Keratinocyte (primary cell): Measurements from ENCODE around the gene TIAL1. TPM values are rescaled to one million over a fixed set of nuclear protein-coding genes. Genes with fewer than 3 reads are reported as not detected.

Source experiments
- DNase-seq: peaks from one replicate; pipeline ENCODE4 v3.0.0-alpha.2; 2011; ENCODE audit warnings: low read depth, missing footprints, low spot score
- FAIRE-seq: peaks from 2 replicates; lab custom pipeline; 2011; peaks lifted over from hg19 to GRCh38; lab: Jason Lieb, UNC
- H2AFZ ChIP-seq: 2 replicates; pipeline ENCODE4 v1.6.0; 2012; ENCODE audit warnings: low read length, control low read depth, inconsistent platforms; ENCODE audit not compliant: control insufficient read depth
- H3K27ac ChIP-seq: 2 replicates; pipeline ENCODE4 v1.5.1; 2011; ENCODE audit warnings: low read length; ENCODE audit not compliant: control insufficient read depth, insufficient read depth
- H3K27me3 ChIP-seq: 3 replicates; pipeline ENCODE4 v1.6.0; 2011; ENCODE audit warnings: low read length; ENCODE audit not compliant: control insufficient read depth, insufficient read depth; ENCODE audit errors: extremely low read depth
- H3K36me3 ChIP-seq, 2 experiments: 2 replicates in 1 of 2; 3 replicates in 1 of 2; pipeline ENCODE4 v1.5.1; 2011; ENCODE audit warnings: low read length in 2 of 2, mild to moderate bottlenecking in 1 of 2; ENCODE audit not compliant: control insufficient read depth in 2 of 2, insufficient read depth in 2 of 2; ENCODE audit errors: extremely low read depth in 1 of 2
- H3K4me1 ChIP-seq: 3 replicates; pipeline ENCODE4 v1.5.1; 2011; ENCODE audit warnings: low read length; ENCODE audit not compliant: control insufficient read depth, insufficient read depth; ENCODE audit errors: extremely low read depth
- H3K4me2 ChIP-seq: 3 replicates; pipeline ENCODE4 v1.6.0; 2011; ENCODE audit warnings: low read depth, low read length; ENCODE audit not compliant: control insufficient read depth, insufficient read depth; ENCODE audit errors: extremely low read depth
- H3K4me3 ChIP-seq, 3 experiments: fragments of 200-600 bp in 1 of 3; sonication (generic) in 1 of 3; 2 replicates in 2 of 3; 3 replicates in 1 of 3; pipeline ENCODE4 v1.5.1; 2011 to 2016; ENCODE audit warnings: low read length in 3 of 3, mild to moderate bottlenecking in 3 of 3, control low read depth in 2 of 3, inconsistent platforms in 1 of 3, low read depth in 1 of 3, mixed read lengths in 1 of 3, mixed run types in 1 of 3, moderate library complexity in 1 of 3; ENCODE audit not compliant: control insufficient read depth in 2 of 3, insufficient read depth in 2 of 3; ENCODE audit errors: extremely low read depth in 1 of 3
- H3K79me2 ChIP-seq: 2 replicates; pipeline ENCODE4 v1.6.0; 2012; ENCODE audit warnings: low read length; ENCODE audit not compliant: control insufficient read depth, insufficient read depth
- H3K9ac ChIP-seq: 3 replicates; pipeline ENCODE4 v1.6.0; 2011; ENCODE audit warnings: low read length; ENCODE audit not compliant: control insufficient read depth, insufficient read depth; ENCODE audit errors: extremely low read depth
- H3K9me1 ChIP-seq: 3 replicates; pipeline ENCODE4 v1.6.0; 2011; ENCODE audit warnings: low read length; ENCODE audit not compliant: control insufficient read depth, insufficient read depth; ENCODE audit errors: extremely low read depth
- H3K9me3 ChIP-seq: 2 replicates; pipeline ENCODE4 v1.5.1; 2012; ENCODE audit warnings: low read depth, low read length; ENCODE audit not compliant: control insufficient read depth
- H4K20me1 ChIP-seq: 3 replicates; pipeline ENCODE4 v1.6.0; 2011; ENCODE audit warnings: low read length; ENCODE audit not compliant: control insufficient read depth, insufficient read depth; ENCODE audit errors: extremely low read depth
- EZH2 ChIP-seq: IDR thresholded peaks from one replicate; pipeline ENCODE4 v1.6.1; 2012; ENCODE audit warnings: inconsistent platforms, mild to moderate bottlenecking, low read length, moderate library complexity
- dilution Hi-C: fragments of 300-500 bp; cut with MboI; formaldehyde crosslinking; loops from one replicate; pipeline ENCODE4 v1.7.0; 2020; ENCODE audit warnings: low sequenced_read_pairs; ENCODE audit not compliant: extremely low pct_ligation_motif_present
- polyA plus RNA-seq, 5 experiments: library from polyadenylated mRNA; depleted of rRNA in 3 of 5; stranded (reverse) in 3 of 5; stranded (forward) in 1 of 5; unstranded in 1 of 5; fragments of >200 nt; gene quantifications; 1 replicate in 1 of 5; 2 replicates in 3 of 5; 3 replicates in 1 of 5; pipeline versions ENCODE4 v1.2.1 to v1.2.3, GENCODE V29; 2011 to 2012; ENCODE audit warnings: missing spikeins in 2 of 5, low read depth in 1 of 5, low replicate concordance in 1 of 5
- TF ChIP-seq, protein P1 (sequence below), 3 experiments: IDR thresholded peaks in 1 of 3; conservative IDR thresholded peaks in 1 of 3; optimal IDR thresholded peaks in 1 of 3; 2 replicates in 2 of 3; 3 replicates in 1 of 3; pipeline versions ENCODE3 to v1.5.1; 2011; ENCODE audit warnings: low read length in 3 of 3, mild to moderate bottlenecking in 3 of 3, moderate library complexity in 2 of 3, control low read depth in 1 of 3, inconsistent platforms in 1 of 3; ENCODE audit not compliant: insufficient read depth in 2 of 3; ENCODE audit errors: extremely low read depth in 1 of 3

Gene TIAL1
- polyA plus RNA-seq, 1 donor (not counting 4 experiments of a cell fraction or from before 2014, with no cell fraction given) = 117 TPM

DNA sequence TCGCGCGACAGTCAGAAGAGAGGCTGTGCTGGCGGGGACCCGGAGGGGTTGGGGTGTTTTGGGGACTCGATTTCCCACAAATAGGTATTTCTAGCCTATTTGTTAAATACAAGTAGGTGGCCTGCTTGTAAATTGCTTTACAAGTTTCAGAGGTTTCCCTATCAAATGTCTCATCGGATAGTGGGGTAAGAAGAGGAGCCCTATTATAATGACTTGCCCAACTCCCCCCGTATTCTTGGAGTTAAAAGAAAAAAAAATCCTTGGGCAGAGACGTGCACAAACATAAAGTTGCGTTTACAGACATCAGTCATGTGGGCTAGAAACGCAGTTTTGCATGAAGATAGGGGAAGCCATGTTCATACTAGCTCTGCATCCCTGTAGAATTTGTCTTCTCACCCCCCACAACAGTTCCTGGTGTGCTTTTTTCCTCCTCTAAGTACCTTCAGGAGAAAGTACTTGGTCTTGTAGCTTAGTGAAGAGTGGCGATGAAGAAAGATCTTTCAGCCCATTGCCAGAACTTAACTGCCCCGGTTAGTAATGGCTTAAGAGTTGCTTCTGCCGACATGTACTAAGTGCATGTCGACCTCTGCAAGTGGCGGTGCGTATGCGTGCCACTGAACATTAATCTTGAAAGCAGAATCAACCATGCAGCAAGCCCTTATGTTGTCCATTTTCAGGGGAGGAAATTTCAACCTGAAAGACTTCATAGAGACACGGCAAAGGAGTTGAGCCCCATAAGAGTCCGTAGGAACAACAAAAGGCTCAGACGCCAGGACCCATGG lies 832 bp upstream of the TIAL1 start:
- Histone ChIP-seq H3K27me3 (no peaks in the 10 kb centered on the region), H3K36me3 (peaks cover 0 to 6% of the 10 kb centered on the region in 2 experiments), H2AFZ (peak overlapping the region; percentile 73), H4K20me1 (no peaks in the 10 kb centered on the region), H3K4me3 (peak overlapping the region; percentile 71 to 93 (median 82)), H3K4me2 (peak overlapping the region; percentile 89), H3K9me3 (no peaks in the 10 kb centered on the region), H3K9me1 (no peaks in the 10 kb centered on the region), H3K27ac (peak overlapping the region; percentile 93), H3K79me2 (peaks cover 39% of the 10 kb centered on the region), H3K4me1 (peaks cover 28% of the 10 kb centered on the region), H3K9ac (peak overlapping the region; percentile 95)
- dilution Hi-C loops = no loop called here
- DNase-seq (no peak), FAIRE-seq (peak; percentile 9)
- TF ChIP-seq, protein P1, sequence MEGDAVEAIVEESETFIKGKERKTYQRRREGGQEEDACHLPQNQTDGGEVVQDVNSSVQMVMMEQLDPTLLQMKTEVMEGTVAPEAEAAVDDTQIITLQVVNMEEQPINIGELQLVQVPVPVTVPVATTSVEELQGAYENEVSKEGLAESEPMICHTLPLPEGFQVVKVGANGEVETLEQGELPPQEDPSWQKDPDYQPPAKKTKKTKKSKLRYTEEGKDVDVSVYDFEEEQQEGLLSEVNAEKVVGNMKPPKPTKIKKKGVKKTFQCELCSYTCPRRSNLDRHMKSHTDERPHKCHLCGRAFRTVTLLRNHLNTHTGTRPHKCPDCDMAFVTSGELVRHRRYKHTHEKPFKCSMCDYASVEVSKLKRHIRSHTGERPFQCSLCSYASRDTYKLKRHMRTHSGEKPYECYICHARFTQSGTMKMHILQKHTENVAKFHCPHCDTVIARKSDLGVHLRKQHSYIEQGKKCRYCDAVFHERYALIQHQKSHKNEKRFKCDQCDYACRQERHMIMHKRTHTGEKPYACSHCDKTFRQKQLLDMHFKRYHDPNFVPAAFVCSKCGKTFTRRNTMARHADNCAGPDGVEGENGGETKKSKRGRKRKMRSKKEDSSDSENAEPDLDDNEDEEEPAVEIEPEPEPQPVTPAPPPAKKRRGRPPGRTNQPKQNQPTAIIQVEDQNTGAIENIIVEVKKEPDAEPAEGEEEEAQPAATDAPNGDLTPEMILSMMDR (optimal IDR thresholded peaks at IDR 0.05 in 1 of 3, IDR thresholded peaks at IDR 0.05 in 1 of 3, conservative IDR thresholded peaks at IDR 0.05 in 1 of 3; ENCODE audit: extremely low read depth in 1 of 3, insufficient read depth in 2 of 3, low read length in 3 of 3) = no peak
- TF ChIP-seq EZH2 = no peak

DNA sequence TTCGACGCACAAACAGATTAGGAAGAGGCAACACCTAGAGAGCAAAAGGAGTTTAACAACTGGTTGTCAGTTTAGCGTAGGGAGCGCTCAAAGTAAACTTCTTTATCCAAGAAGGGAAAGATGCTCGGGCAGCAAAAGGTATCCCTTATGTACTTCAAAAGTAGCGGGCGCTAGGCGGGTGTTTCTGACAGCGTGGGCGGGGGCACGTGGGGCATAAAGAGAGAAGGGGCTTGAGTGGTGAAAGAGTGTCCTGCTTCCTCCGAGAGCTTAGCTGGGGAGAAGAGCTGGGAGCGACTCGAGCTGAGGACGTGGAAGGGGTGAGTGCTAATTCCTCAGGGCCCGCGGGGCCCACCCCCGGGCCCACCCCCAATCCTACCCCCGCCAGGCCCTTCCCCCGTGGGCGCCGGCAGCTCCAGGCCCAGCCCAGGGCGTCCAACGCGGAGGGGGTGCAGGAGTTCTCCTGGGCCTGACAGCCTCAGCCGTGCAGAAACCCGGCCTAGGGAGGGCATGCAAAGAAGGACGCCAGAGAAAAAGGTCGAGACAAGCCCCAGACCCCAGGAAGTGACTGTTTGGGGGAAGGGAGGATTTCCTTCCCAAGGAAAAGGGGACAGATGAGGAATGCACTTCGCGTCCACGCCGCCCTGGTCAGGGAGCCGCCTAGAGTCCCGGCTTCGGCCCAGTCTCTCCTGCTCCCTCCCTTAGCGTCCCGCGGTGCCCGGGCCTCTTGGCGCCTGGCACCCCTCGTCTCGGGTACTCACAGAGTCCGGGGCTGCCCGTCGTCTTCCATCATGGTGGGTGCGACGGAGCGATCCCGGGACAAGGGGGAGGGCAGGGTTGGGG lies 868 bp downstream of the TIAL1 start:
- Histone ChIP-seq H3K9ac (peak overlapping the region; percentile 95), H3K27me3 (no peaks in the 10 kb centered on the region), H4K20me1 (no peaks in the 10 kb centered on the region), H3K79me2 (peaks cover 56% of the 10 kb centered on the region), H2AFZ (peak overlapping the region; percentile 58), H3K4me2 (peak overlapping the region; percentile 83), H3K27ac (peak overlapping the region; percentile 93), H3K9me1 (no peaks in the 10 kb centered on the region), H3K4me3 (peak overlapping the region; percentile 71 to 93 (median 82)), H3K9me3 (no peaks in the 10 kb centered on the region), H3K4me1 (peaks cover 34% of the 10 kb centered on the region), H3K36me3 (peaks cover 0 to 6% of the 10 kb centered on the region in 2 experiments)
- dilution Hi-C loops = no loop called here
- DNase-seq (no peak), FAIRE-seq (no peak)
- TF ChIP-seq, protein P1 (optimal IDR thresholded peaks at IDR 0.05 in 1 of 3, IDR thresholded peaks at IDR 0.05 in 1 of 3, conservative IDR thresholded peaks at IDR 0.05 in 1 of 3; ENCODE audit: extremely low read depth in 1 of 3, insufficient read depth in 2 of 3, low read length in 3 of 3) = no peak
- no peak for TF ChIP-seq EZH2
